Measurements from ENCODE around the gene ZNF358.

ZNF358 gene

GRCh38 chr19:7500811-7501450 is 15.0 kb upstream of the ZNF358 start:
- DNase-seq (ENCODE audit: low read depth): peak; percentile 83
- H3K4me3 ChIP-seq (ENCODE audit: low read depth, low read length): peak overlapping the region; percentile 27
- TF ChIP-seq CTCF (IDR thresholded peaks at IDR 0.05; ENCODE audit: insufficient read depth, low read depth, low read length, missing control alignments): no peak

DNA sequence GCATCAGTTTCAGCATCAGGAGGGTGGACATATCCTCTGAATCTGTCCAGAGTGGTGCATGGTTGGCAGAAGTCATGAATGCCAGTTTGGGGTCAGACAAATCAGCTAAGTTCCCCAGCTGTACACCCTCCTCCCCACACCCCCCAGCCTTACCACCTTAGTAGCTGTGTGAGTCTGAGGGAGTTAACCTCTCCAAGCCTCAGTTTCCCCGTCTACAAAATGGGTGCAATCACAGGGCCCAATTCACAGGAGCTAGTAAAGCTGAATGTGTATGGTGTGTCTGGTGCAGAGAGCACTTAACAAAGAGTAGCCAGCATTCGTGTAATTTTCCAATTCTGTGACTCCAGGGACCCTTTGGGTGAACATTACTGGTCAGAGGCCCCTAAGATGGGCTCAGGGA is 13.4 kb upstream of the ZNF358 start:
- DNase-seq (ENCODE audit: low read depth): no peak
- no peak overlapping the region for H3K4me3 ChIP-seq (ENCODE audit: low read depth, low read length)
- TF ChIP-seq CTCF (IDR thresholded peaks at IDR 0.05; ENCODE audit: insufficient read depth, low read depth, low read length, missing control alignments): no peak

GRCh38 chr19:7504684-7505083 is 11.2 kb upstream of the ZNF358 start:
- TF ChIP-seq CTCF (IDR thresholded peaks at IDR 0.05; ENCODE audit: insufficient read depth, low read depth, low read length, missing control alignments): no peak
- DNase-seq (ENCODE audit: low read depth): no peak
- H3K4me3 ChIP-seq (ENCODE audit: low read depth, low read length): no peak overlapping the region

- no peak for DNase-seq (ENCODE audit: low read depth)
- H3K4me3 ChIP-seq (ENCODE audit: low read depth, low read length): no peak overlapping the region
- TF ChIP-seq CTCF (IDR thresholded peaks at IDR 0.05; ENCODE audit: insufficient read depth, low read depth, low read length, missing control alignments): no peak
These were observed 10.6 kb upstream of the ZNF358 start for GRCh38 chr19:7505288-7505681.

GRCh38 chr19:7505682-7506384 is 10.1 kb upstream of the ZNF358 start:
- no peak for TF ChIP-seq CTCF (IDR thresholded peaks at IDR 0.05; ENCODE audit: insufficient read depth, low read depth, low read length, missing control alignments)
- peak; percentile 35 for DNase-seq (ENCODE audit: low read depth)
- no peak overlapping the region for H3K4me3 ChIP-seq (ENCODE audit: low read depth, low read length)

DNA sequence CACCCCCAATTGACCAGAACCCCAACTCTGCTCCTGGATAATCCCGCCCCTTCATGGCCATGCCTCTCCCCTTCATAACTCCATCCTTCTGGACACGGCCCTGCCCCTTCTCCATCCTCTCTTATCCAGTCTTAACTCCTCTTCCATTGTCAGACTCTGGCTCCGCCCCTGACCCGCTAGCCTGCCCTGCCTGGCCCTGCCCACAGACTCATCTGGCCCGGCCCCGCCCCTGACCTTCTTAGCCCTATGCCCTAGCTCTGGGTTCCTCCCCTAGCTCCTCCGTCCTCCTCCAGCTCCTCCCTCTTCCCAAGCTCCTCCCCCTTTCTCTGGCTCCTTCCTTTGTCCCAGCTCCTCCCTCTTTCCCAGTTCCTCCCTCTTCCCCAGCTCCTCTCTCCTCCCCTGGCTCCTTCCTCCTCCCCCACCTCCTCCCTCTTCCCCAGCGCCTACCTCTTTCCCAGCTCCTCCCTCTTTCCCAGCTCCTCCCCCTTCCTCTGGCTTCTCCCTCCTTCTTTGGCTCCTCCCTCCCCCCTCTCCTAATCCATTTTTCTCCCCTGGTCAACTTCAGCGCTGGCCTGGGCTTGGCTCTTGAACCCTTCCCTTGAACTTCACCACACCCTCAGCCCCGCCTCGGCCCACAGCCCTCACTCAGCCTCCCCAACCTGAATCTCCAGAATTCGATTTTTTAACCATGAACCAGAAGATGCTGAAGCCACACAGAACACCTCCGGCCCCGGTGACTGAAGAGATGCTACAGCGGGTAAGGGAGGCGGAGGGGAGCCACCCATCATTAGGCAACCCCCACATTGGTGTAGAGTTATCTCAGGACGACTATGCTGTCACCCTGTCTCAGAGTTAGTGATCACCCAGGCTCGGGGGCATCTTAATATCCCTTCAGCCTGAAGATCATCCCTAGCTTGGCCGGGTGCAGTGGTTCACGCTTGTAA is 9.2 kb upstream of the ZNF358 start:
- TF ChIP-seq CTCF (IDR thresholded peaks at IDR 0.05; ENCODE audit: insufficient read depth, low read depth, low read length, missing control alignments): no peak
- H3K4me3 ChIP-seq (ENCODE audit: low read depth, low read length): no peak overlapping the region
- DNase-seq (ENCODE audit: low read depth): peak; percentile 68
